ENCODE results near the gene ZG16B.

The ZG16B gene

GRCh38 chr16:2829501-2830354 lies at the start of gene ZG16B:
ZG16B (plus strand) TSS chr16:2830303; CDS start chr16:2830442, 139 bp downstream.
- DNase-seq (ENCODE audit: low read depth) = no peak

GRCh38 chr16:2782583-2783351 lies 47.3 kb upstream of the ZG16B start:
- no peak for DNase-seq (ENCODE audit: low read depth)

GRCh38 chr16:2783581-2784357 lies 46.3 kb upstream of the ZG16B start:
- no peak for DNase-seq (ENCODE audit: low read depth)

- DNase-seq (ENCODE audit: low read depth) = no peak
Observed at GRCh38 chr16:2784358-2785100, 45.6 kb upstream of the ZG16B start.

GRCh38 chr16:2785101-2785991 lies 44.8 kb upstream of the ZG16B start:
- no peak for DNase-seq (ENCODE audit: low read depth)

GRCh38 chr16:2786061-2786825 lies 43.9 kb upstream of the ZG16B start:
- no peak for DNase-seq (ENCODE audit: low read depth)

GRCh38 chr16:2786826-2787151 lies 43.3 kb upstream of the ZG16B start:
- DNase-seq (ENCODE audit: low read depth) = no peak

GRCh38 chr16:2787406-2787805 lies 42.7 kb upstream of the ZG16B start, which contains the start of gene PRSS33:
PRSS33 (minus strand) TSS chr16:2787560; CDS start chr16:2786547, 1,013 bp downstream.
- no peak for DNase-seq (ENCODE audit: low read depth)

GRCh38 chr16:2787961-2788360 lies 42.1 kb upstream of the ZG16B start:
- DNase-seq (ENCODE audit: low read depth) = no peak

GRCh38 chr16:2790631-2791030 lies 39.5 kb upstream of the ZG16B start:
- DNase-seq (ENCODE audit: low read depth) = no peak

GRCh38 chr16:2791174-2791573 lies 38.9 kb upstream of the ZG16B start:
- DNase-seq (ENCODE audit: low read depth) = no peak

- no peak for DNase-seq (ENCODE audit: low read depth)
Observed at GRCh38 chr16:2792940-2793339, 37.2 kb upstream of the ZG16B start.

- DNase-seq (ENCODE audit: low read depth) = no peak
Observed at GRCh38 chr16:2795395-2796143, 34.5 kb upstream of the ZG16B start.

- no peak for DNase-seq (ENCODE audit: low read depth)
Observed at GRCh38 chr16:2798723-2799204, 31.3 kb upstream of the ZG16B start.

GRCh38 chr16:2799205-2799858 lies 30.8 kb upstream of the ZG16B start:
- no peak for DNase-seq (ENCODE audit: low read depth)

GRCh38 chr16:2799859-2800226 lies 30.3 kb upstream of the ZG16B start:
- no peak for DNase-seq (ENCODE audit: low read depth)

- DNase-seq (ENCODE audit: low read depth) = no peak
Observed at GRCh38 chr16:2803545-2804195, 26.4 kb upstream of the ZG16B start.

GRCh38 chr16:2804728-2805127 lies 25.4 kb upstream of the ZG16B start:
- DNase-seq (ENCODE audit: low read depth) = no peak

Measured in fibroblast of gingiva (primary cell).